Testis (tissue), 5 donors: Measurements from ENCODE around the gene LRRC8C. TPM values are rescaled to one million over a fixed set of nuclear protein-coding genes. Genes with fewer than 3 reads are reported as not detected.

Source experiments
- DNase-seq: peaks from one replicate; pipeline ENCODE4 v3.0.0-alpha.2; 2019
- H3K27ac ChIP-seq, 2 donors: fragments of 200-600 bp; sonication (generic); one replicate each; pipeline ENCODE4 v1.5.1; 2019
- H3K27me3 ChIP-seq: fragments of 200-600 bp; sonication (generic); one replicate; pipeline ENCODE4 v1.5.1; 2019
- H3K36me3 ChIP-seq: fragments of 200-600 bp; sonication (generic); one replicate; pipeline ENCODE4 v1.5.1; 2017; ENCODE audit warnings: low read depth; ENCODE audit errors: missing control alignments
- H3K4me1 ChIP-seq: fragments of 200-600 bp; sonication (generic); one replicate; pipeline ENCODE4 v1.5.1; 2019
- H3K4me3 ChIP-seq, 2 donors: fragments of 200-600 bp; sonication (generic); one replicate each; pipeline ENCODE4 v1.5.1; 2017 to 2019
- H3K9me3 ChIP-seq: fragments of 200-600 bp; sonication (generic); one replicate; pipeline ENCODE4 v1.5.1; 2017
- CTCF ChIP-seq, 3 experiments: fragments of 450-650 bp in 2 of 3; fragments of 200-600 bp in 1 of 3; sonication (generic) in 1 of 3; IDR thresholded peaks; one replicate each; pipeline ENCODE4 v1.5.1; 2016 to 2019; ENCODE audit warnings: antibody characterized with exemption in 3 of 3, mild to moderate bottlenecking in 2 of 3, moderate library complexity in 1 of 3
- POLR2A ChIP-seq: fragments of 450-650 bp; IDR thresholded peaks from one replicate; pipeline ENCODE4 v1.6.1; 2017; ENCODE audit warnings: antibody characterized with exemption, mild to moderate bottlenecking, moderate library complexity
- WGBS, 2 donors: methylation state at CpG; one replicate each; pipeline ENCODE4 v1.1.5; 2018; 5-methylcytosine and 5-hydroxymethylcytosine counted together
- intact Hi-C: fragments of 100-400 bp; cut with DNase I; formaldehyde crosslinking; loops from one replicate; pipeline ENCODE4 v1.15.1; 2023; ENCODE audit warnings: low total_unique reads
- long read RNA-seq, 2 donors: transcript quantifications; one replicate each; lab custom pipeline, GENCODE V29; 2026
- polyA plus RNA-seq: library from polyadenylated mRNA; stranded (reverse); fragments of 350-450 nt; fragmentation: Illumina TruSeq; extraction: RNeasy Lipid Tissue Mini Kit (QIAGEN cat#74804); gene quantifications from one replicate; pipeline ENCODE4 v1.2.3, GENCODE V29; 2014; ENCODE audit warnings: low read depth, low replicate concordance; ENCODE audit not compliant: insufficient read depth
- total RNA-seq, 2 donors: library from RNA; depleted of rRNA; stranded (reverse); fragments of >200 nt; gene quantifications; one replicate each; pipeline ENCODE4 v1.2.3, GENCODE V29; 2016

The LRRC8C gene
- total RNA-seq (10 to 100 TPM; 16.2 to 19.8 TPM), polyA plus RNA-seq (8.2 TPM)
- long read RNA-seq, donor 1, full-length matches to known transcripts, result 6 of 6 reads
- long read RNA-seq, donor 1, partial matches to known transcripts, result 0 of 6 reads
- long read RNA-seq, donor 1, other reads (novel, unspliced or antisense), result 0 of 6 reads
- long read RNA-seq, donor 2, full-length matches to known transcripts, result 3 of 3 reads
- long read RNA-seq, donor 2, partial matches to known transcripts, result 0 of 3 reads
- long read RNA-seq, donor 2, other reads (novel, unspliced or antisense), result 0 of 3 reads

GRCh38 chr1:89632657-89633247, at the start of gene LRRC8C:
Gene LRRC8C, plus strand, starts transcription at chr1:89633120. Its CDS starts 53,354 bp downstream, at chr1:89686474.
- peak within 1 kb of the TSS; percentile 72 to 96 for H3K4me3 ChIP-seq
- H3K27me3 ChIP-seq, result no peaks in the 10 kb centered on the region
- peak; percentile 84 for DNase-seq
- no peaks in the 10 kb centered on the region for H3K36me3 ChIP-seq
- no peaks in the 10 kb centered on the region for H3K9me3 ChIP-seq
- H3K27ac ChIP-seq, result peak within 1 kb of the TSS; percentile 92 to 93
- intact Hi-C loops, result no loop called here
- peak; percentile 28 to 63 (median 33) for TF ChIP-seq CTCF (IDR thresholded peaks at IDR 0.05)
- TF ChIP-seq POLR2A, result no peak
- H3K4me1 ChIP-seq, result peaks cover 13% of the 10 kb centered on the region
- 0 to 4% methylated on average over 7 to 76 of the region's 76 CpGs for WGBS, 2 donors

GRCh38 chr1:89584211-89584610, 48.7 kb upstream of the LRRC8C start:
- Histone ChIP-seq H3K9me3 (no peaks in the 10 kb centered on the region), H3K4me1 (no peaks in the 10 kb centered on the region), H3K4me3 (no peak overlapping the region), H3K36me3 (no peaks in the 10 kb centered on the region), H3K27me3 (no peaks in the 10 kb centered on the region), H3K27ac (no peak overlapping the region)
- intact Hi-C loops, result no loop called here
- no peak for DNase-seq
- 55 to 95% methylated on average over 2 of the region's 2 CpGs for WGBS, 2 donors
- TF ChIP-seq CTCF (IDR thresholded peaks at IDR 0.05) (no peak), POLR2A (no peak)

DNA sequence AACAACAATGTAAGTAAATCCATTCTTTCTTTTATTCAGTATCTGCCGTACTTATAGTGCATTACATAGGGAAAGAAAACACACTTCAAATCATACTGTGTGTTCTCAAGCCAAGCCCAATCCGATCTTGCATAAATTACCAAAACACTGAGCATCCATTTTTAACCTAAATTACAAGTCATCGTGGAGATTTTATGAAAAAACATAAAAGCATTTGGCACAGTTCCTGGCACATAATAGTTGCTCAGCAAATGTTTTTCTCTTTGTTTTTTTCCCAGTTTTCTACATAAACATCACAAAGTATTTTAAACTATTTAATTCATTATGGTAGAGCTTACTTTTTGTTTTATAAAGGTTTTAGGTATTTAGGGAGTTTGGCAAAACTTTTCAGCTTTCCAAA, 48.1 kb upstream of the LRRC8C start:
- intact Hi-C loops, result no loop called here
- TF ChIP-seq POLR2A, result no peak
- TF ChIP-seq CTCF (IDR thresholded peaks at IDR 0.05), result no peak
- Histone ChIP-seq H3K4me3 (no peak overlapping the region), H3K9me3 (no peaks in the 10 kb centered on the region), H3K4me1 (no peaks in the 10 kb centered on the region), H3K27me3 (no peaks in the 10 kb centered on the region), H3K27ac (no peak overlapping the region), H3K36me3 (no peaks in the 10 kb centered on the region)
- WGBS, 2 donors, result 79 to 88% methylated on average over 3 of the region's 3 CpGs
- DNase-seq, result no peak

DNA sequence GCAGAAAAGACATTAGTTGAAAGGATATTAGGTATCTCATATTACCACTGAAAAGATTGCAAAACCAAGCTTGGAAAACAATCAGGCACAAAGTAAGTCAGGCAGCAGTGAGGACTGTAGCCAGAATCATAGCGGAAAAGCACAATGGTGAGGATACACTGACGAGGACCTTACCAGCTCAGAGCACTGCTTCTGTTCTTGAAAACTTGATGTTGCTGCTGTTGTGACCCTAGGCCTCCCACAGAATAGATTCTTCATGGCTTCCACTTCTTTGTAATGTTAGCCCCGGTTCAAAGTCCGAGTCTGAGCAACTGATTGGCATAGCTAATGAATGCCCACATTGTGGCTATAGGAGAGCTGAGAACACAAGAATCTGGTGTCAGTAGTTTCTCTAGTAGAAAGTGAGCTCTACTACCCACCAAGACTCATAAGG, 45.2 kb upstream of the LRRC8C start:
- H3K4me3 ChIP-seq, result no peak overlapping the region
- H3K4me1 ChIP-seq, result no peaks in the 10 kb centered on the region
- H3K27me3 ChIP-seq, result no peaks in the 10 kb centered on the region
- no peaks in the 10 kb centered on the region for H3K36me3 ChIP-seq
- WGBS, 2 donors, result 77 to 96% methylated on average over 4 of the region's 4 CpGs
- no peak for DNase-seq
- intact Hi-C loops, result no loop called here
- H3K9me3 ChIP-seq, result no peaks in the 10 kb centered on the region
- no peak overlapping the region for H3K27ac ChIP-seq
- no peak for TF ChIP-seq POLR2A
- TF ChIP-seq CTCF (IDR thresholded peaks at IDR 0.05), result no peak
